Neural progenitor cell (in vitro differentiated cells): Measurements from ENCODE around the gene PIGR. TPM values are rescaled to one million over a fixed set of nuclear protein-coding genes. Genes with fewer than 3 reads are reported as not detected.

Experiments used
- DNase-seq: peaks from one replicate; pipeline ENCODE4 v3.0.0-alpha.2; 2016; ENCODE audit warnings: low spot score
- H2AFZ ChIP-seq: fragments of 200-600 bp; sonication (generic); replicated peaks from 2 replicates; pipeline ENCODE4 v1.6.1; 2016; ENCODE audit warnings: antibody characterized with exemption
- H3F3A ChIP-seq: fragments of 200-600 bp; sonication (generic); 2 replicates; pipeline ENCODE4 v1.6.1; 2016; ENCODE audit warnings: antibody characterized with exemption, low read depth
- H3K27ac ChIP-seq: fragments of 200-600 bp; sonication (generic); 2 replicates; pipeline ENCODE4 v1.5.1; 2016; ENCODE audit warnings: mild to moderate bottlenecking
- H3K27me3 ChIP-seq: fragments of 200-600 bp; sonication (generic); 2 replicates; pipeline ENCODE4 v1.6.1; 2016; ENCODE audit warnings: mild to moderate bottlenecking, moderate library complexity
- H3K36me3 ChIP-seq: fragments of 200-600 bp; sonication (generic); 2 replicates; pipeline ENCODE4 v1.5.1; 2016
- H3K4me1 ChIP-seq: fragments of 200-600 bp; sonication (generic); 2 replicates; pipeline ENCODE4 v1.6.1; 2016; ENCODE audit warnings: mixed run types
- H3K4me2 ChIP-seq: fragments of 200-600 bp; sonication (generic); 2 replicates; pipeline ENCODE4 v1.6.1; 2016
- H3K4me3 ChIP-seq: fragments of 200-600 bp; sonication (generic); 2 replicates; pipeline ENCODE4 v1.5.1; 2016
- H3K79me2 ChIP-seq: fragments of 200-600 bp; sonication (generic); 2 replicates; pipeline ENCODE4 v1.6.1; 2016; ENCODE audit warnings: low read depth
- H3K9ac ChIP-seq: fragments of 200-600 bp; sonication (generic); 2 replicates; pipeline ENCODE4 v1.6.1; 2016
- H3K9me3 ChIP-seq: fragments of 200-600 bp; sonication (generic); 2 replicates; pipeline ENCODE4 v1.5.1; 2016; ENCODE audit warnings: low read depth
- H4K20me1 ChIP-seq: fragments of 200-600 bp; sonication (generic); 2 replicates; pipeline ENCODE4 v1.6.1; 2016; ENCODE audit warnings: low read depth
- H3K27ac Mint-ChIP-seq: 3 replicates; pipeline ENCODE4 v1.8.0; 2021; ENCODE audit warnings: mixed read lengths
- H3K27me3 Mint-ChIP-seq: 2 replicates; pipeline ENCODE4 v1.8.0; 2022; ENCODE audit warnings: low read depth, mild to moderate bottlenecking, inconsistent platforms, moderate library complexity, mixed read lengths; ENCODE audit not compliant: insufficient read depth
- H3K36me3 Mint-ChIP-seq: 3 replicates; pipeline ENCODE4 v1.8.0; 2021; ENCODE audit warnings: mixed read lengths
- H3K4me1 Mint-ChIP-seq: 3 replicates; pipeline ENCODE4 v1.8.0; 2021; ENCODE audit warnings: mixed read lengths
- H3K4me3 Mint-ChIP-seq: 3 replicates; pipeline ENCODE4 v1.8.0; 2021; ENCODE audit warnings: mild to moderate bottlenecking, moderate library complexity, mixed read lengths
- H3K9me3 Mint-ChIP-seq: 3 replicates; pipeline ENCODE4 v1.8.0; 2020; ENCODE audit warnings: mixed read lengths
- CTCF ChIP-seq: fragments of 200-600 bp; sonication (generic); IDR thresholded peaks from 2 replicates; pipeline ENCODE4 v1.5.1; 2017; ENCODE audit warnings: antibody characterized with exemption, mild to moderate bottlenecking
- EZH2 ChIP-seq: fragments of 200-600 bp; sonication (generic); IDR thresholded peaks from 2 replicates; pipeline ENCODE4 v1.6.1; 2017; ENCODE audit warnings: antibody characterized with exemption, mild to moderate bottlenecking, moderate library complexity
- EZH2phosphoT487 ChIP-seq: fragments of 200-600 bp; sonication (generic); IDR thresholded peaks from 2 replicates; pipeline ENCODE4 v1.6.1; 2017; ENCODE audit warnings: antibody characterized with exemption
- total RNA-seq: library from RNA; depleted of rRNA; stranded (reverse); fragments of >200 nt; gene quantifications from 2 replicates; pipeline ENCODE4 v1.2.3, GENCODE V29; 2015; ENCODE audit warnings: low replicate concordance

PIGR gene
- total RNA-seq, 1 donor from 2014 or later = not detected

- peaks cover 3% of the 10 kb centered on the region for H4K20me1 ChIP-seq
- TF ChIP-seq EZH2phosphoT487 = peak; percentile 63
- TF ChIP-seq CTCF = no peak
- peaks cover 65% of the 10 kb centered on the region for H3K27me3 ChIP-seq
- H3K4me2 ChIP-seq = peak overlapping the region; percentile 95
- peaks cover 10% of the 10 kb centered on the region for H3F3A ChIP-seq
- H3K9ac ChIP-seq = no peak overlapping the region
- DNase-seq = peak; percentile 14
- Mint-ChIP-seq H3K36me3 (no peaks in the 10 kb centered on the region), H3K27me3 (peaks cover 36% of the 10 kb centered on the region), H3K9me3 (no peaks in the 10 kb centered on the region), H3K4me1 (peaks cover 3% of the 10 kb centered on the region), H3K27ac (no peak overlapping the region), H3K4me3 (peak overlapping the region; percentile 69)
- H3K4me1 ChIP-seq = peaks cover 4% of the 10 kb centered on the region
- no peaks in the 10 kb centered on the region for H3K36me3 ChIP-seq
- H2AFZ ChIP-seq = peak overlapping the region; percentile 96
- H3K4me3 ChIP-seq = peak overlapping the region; percentile 59
- H3K79me2 ChIP-seq = no peaks in the 10 kb centered on the region
- no peak overlapping the region for H3K27ac ChIP-seq
- no peaks in the 10 kb centered on the region for H3K9me3 ChIP-seq
These were observed 36.4 kb downstream of the PIGR start for GRCh38 chr1:206909883-206910318.

GRCh38 chr1:206909161-206909882 lies 36.9 kb downstream of the PIGR start:
- Mint-ChIP-seq H3K36me3 (no peaks in the 10 kb centered on the region), H3K9me3 (no peaks in the 10 kb centered on the region), H3K4me1 (peaks cover 3% of the 10 kb centered on the region), H3K27ac (no peak overlapping the region), H3K4me3 (peak overlapping the region; percentile 73), H3K27me3 (peaks cover 41% of the 10 kb centered on the region)
- Histone ChIP-seq H3F3A (peaks cover 10% of the 10 kb centered on the region), H3K27me3 (peaks cover 65% of the 10 kb centered on the region), H3K4me3 (peak overlapping the region; percentile 59), H3K4me2 (peak overlapping the region; percentile 95), H3K27ac (no peak overlapping the region), H3K9ac (no peak overlapping the region), H2AFZ (peak overlapping the region; percentile 96), H4K20me1 (peaks cover 3% of the 10 kb centered on the region), H3K4me1 (peaks cover 4% of the 10 kb centered on the region), H3K79me2 (no peaks in the 10 kb centered on the region), H3K36me3 (no peaks in the 10 kb centered on the region), H3K9me3 (no peaks in the 10 kb centered on the region)
- TF ChIP-seq EZH2phosphoT487 = peak; percentile 75
- peak; percentile 81 for TF ChIP-seq EZH2
- TF ChIP-seq CTCF = no peak
- peak; percentile 71 for DNase-seq

GRCh38 chr1:206908038-206908437 lies 38.2 kb downstream of the PIGR start:
- H3K4me2 ChIP-seq = no peak overlapping the region
- H3K4me3 Mint-ChIP-seq = peak overlapping the region; percentile 53
- no peak overlapping the region for H2AFZ ChIP-seq
- H3K9me3 Mint-ChIP-seq = no peaks in the 10 kb centered on the region
- no peak overlapping the region for H3K27ac ChIP-seq
- H3K27me3 Mint-ChIP-seq = peaks cover 39% of the 10 kb centered on the region
- H3K79me2 ChIP-seq = no peaks in the 10 kb centered on the region
- peaks cover 3% of the 10 kb centered on the region for H4K20me1 ChIP-seq
- no peaks in the 10 kb centered on the region for H3K36me3 Mint-ChIP-seq
- H3F3A ChIP-seq = peaks cover 10% of the 10 kb centered on the region
- no peak overlapping the region for H3K4me3 ChIP-seq
- H3K27ac Mint-ChIP-seq = no peak overlapping the region
- no peak for DNase-seq
- H3K4me1 Mint-ChIP-seq = peaks cover 3% of the 10 kb centered on the region
- TF ChIP-seq EZH2phosphoT487 (no peak), EZH2 (no peak), CTCF (no peak)
- no peaks in the 10 kb centered on the region for H3K36me3 ChIP-seq
- no peak overlapping the region for H3K9ac ChIP-seq
- H3K27me3 ChIP-seq = peaks cover 58% of the 10 kb centered on the region
- no peaks in the 10 kb centered on the region for H3K9me3 ChIP-seq
- H3K4me1 ChIP-seq = peaks cover 4% of the 10 kb centered on the region
